Liver (tissue), 9 donors: ENCODE data around the gene COQ9. TPM values are rescaled to one million over a fixed set of nuclear protein-coding genes. Genes with fewer than 3 reads are reported as not detected.

ENCODE experiments used
- DNase-seq: peaks from one replicate; pipeline ENCODE4 v3.0.0-alpha.2; 2017; ENCODE audit warnings: low spot score
- H3K27ac ChIP-seq, 2 donors: one replicate each; pipeline ENCODE4 v1.7.0; 2013; ENCODE audit warnings: inconsistent platforms in 2 of 2, low read length in 2 of 2, control low read depth in 1 of 2, low read depth in 1 of 2, mild to moderate bottlenecking in 1 of 2
- H3K27me3 ChIP-seq, 4 donors: one replicate each; pipeline versions ENCODE4 v1.6.1 to v1.7.0; 2013; ENCODE audit warnings: low read length in 3 of 4, inconsistent platforms in 1 of 4, mild to moderate bottlenecking in 1 of 4, moderate library complexity in 1 of 4; ENCODE audit not compliant: control insufficient read depth in 4 of 4, insufficient read depth in 4 of 4
- H3K36me3 ChIP-seq, 4 donors: one replicate each; pipeline versions ENCODE4 v1.6.1 to v1.7.0; 2013; ENCODE audit warnings: low read length in 3 of 4, mild to moderate bottlenecking in 3 of 4, low read depth in 1 of 4, moderate library complexity in 1 of 4; ENCODE audit not compliant: control insufficient read depth in 4 of 4, insufficient read depth in 3 of 4
- H3K4me1 ChIP-seq, 4 donors: one replicate each; pipeline versions ENCODE4 v1.6.1 to v1.7.0; 2013; ENCODE audit warnings: low read length in 3 of 4, mild to moderate bottlenecking in 3 of 4, moderate library complexity in 1 of 4; ENCODE audit not compliant: control insufficient read depth in 4 of 4, insufficient read depth in 4 of 4
- H3K4me3 ChIP-seq, 3 donors: one replicate each; pipeline versions ENCODE4 v1.6.1 to v1.7.0; 2013; ENCODE audit warnings: low read length in 3 of 3, control low read depth in 1 of 3, low read depth in 1 of 3, mild to moderate bottlenecking in 1 of 3
- H3K9ac ChIP-seq, 2 donors: one replicate each; pipeline ENCODE4 v1.7.0; 2013; ENCODE audit warnings: low read length in 2 of 2, mild to moderate bottlenecking in 2 of 2, moderate library complexity in 2 of 2, control low read depth in 1 of 2, low read depth in 1 of 2
- H3K9me3 ChIP-seq, 4 donors: one replicate each; pipeline versions ENCODE4 v1.6.1 to v1.7.0; 2013; ENCODE audit warnings: low read length in 3 of 4; ENCODE audit not compliant: control insufficient read depth in 4 of 4
- EGR1 ChIP-seq, 2 donors: IDR thresholded peaks; 2 replicates each; pipeline ENCODE4 v1.6.1; 2016 to 2018; ENCODE audit warnings: antibody characterized with exemption in 2 of 2, low read depth in 2 of 2
- FOXA1 ChIP-seq: IDR thresholded peaks from 2 replicates; pipeline ENCODE4 v1.6.1; 2016; ENCODE audit warnings: antibody characterized with exemption
- GABPA ChIP-seq, 2 donors: IDR thresholded peaks in 1 of 2; conservative IDR thresholded peaks in 1 of 2; 2 replicates each; pipeline ENCODE4 v1.6.1; 2016; ENCODE audit warnings: antibody characterized with exemption in 2 of 2, mild to moderate bottlenecking in 1 of 2, moderate library complexity in 1 of 2
- HNF4A ChIP-seq, 2 donors: conservative IDR thresholded peaks; 2 replicates each; pipeline ENCODE4 v1.6.1; 2016; ENCODE audit warnings: antibody characterized with exemption in 2 of 2, mild to moderate bottlenecking in 2 of 2
- HNF4G ChIP-seq: IDR thresholded peaks from 2 replicates; pipeline ENCODE4 v1.6.1; 2016; ENCODE audit warnings: antibody characterized with exemption
- JUND ChIP-seq, 2 donors: IDR thresholded peaks; 2 replicates each; pipeline ENCODE4 v1.6.1; 2016; ENCODE audit warnings: antibody characterized with exemption in 2 of 2
- NR2F2 ChIP-seq: IDR thresholded peaks from 2 replicates; pipeline ENCODE4 v1.6.1; 2016; ENCODE audit warnings: antibody characterized with exemption
- RAD21 ChIP-seq, 2 donors: IDR thresholded peaks; 2 replicates each; pipeline ENCODE4 v1.6.1; 2016; ENCODE audit warnings: antibody characterized with exemption in 2 of 2, mild to moderate bottlenecking in 2 of 2
- RXRA ChIP-seq, 2 donors: IDR thresholded peaks; 2 replicates each; pipeline ENCODE4 v1.6.1; 2017 to 2018; ENCODE audit warnings: antibody characterized with exemption in 2 of 2, mild to moderate bottlenecking in 1 of 2
- SP1 ChIP-seq: IDR thresholded peaks from 2 replicates; pipeline ENCODE4 v1.6.1; 2018; ENCODE audit warnings: antibody characterized with exemption, mild to moderate bottlenecking
- TAF1 ChIP-seq: conservative IDR thresholded peaks from 2 replicates; pipeline ENCODE4 v1.6.1; 2016; ENCODE audit warnings: antibody characterized with exemption, mild to moderate bottlenecking
- YY1 ChIP-seq: IDR thresholded peaks from 2 replicates; pipeline ENCODE4 v1.6.1; 2016; ENCODE audit warnings: antibody characterized with exemption, mild to moderate bottlenecking
- WGBS: extraction: QIAGEN DNeasy Blood & Tissue Kit; methylation state at CpG from one replicate; pipeline ENCODE4 v1.1.7; 2013; 5-methylcytosine and 5-hydroxymethylcytosine counted together
- polyA plus RNA-seq, 2 donors: library from polyadenylated mRNA; stranded (reverse) in 1 of 2; unstranded in 1 of 2; fragments of 200-250 nt in 1 of 2; fragments of >200 nt in 1 of 2; fragmentation: Nextera tagmentation in 1 of 2; extraction: Ambion mirVana in 1 of 2; gene quantifications; one replicate each; pipeline versions ENCODE4 v1.2.1 to v1.2.3, GENCODE V29; 2013 to 2015
- total RNA-seq, 2 donors: library from RNA; depleted of rRNA; stranded (reverse); fragments of >200 nt; gene quantifications; one replicate each; pipeline ENCODE4 v1.2.3, GENCODE V29; 2014
- TF ChIP-seq, protein P1 (sequence below): IDR thresholded peaks from 2 replicates; pipeline ENCODE4 v1.6.1; 2016; ENCODE audit warnings: antibody characterized with exemption
- TF ChIP-seq, protein P2 (sequence below): IDR thresholded peaks from 2 replicates; pipeline ENCODE4 v1.6.1; 2016; ENCODE audit warnings: antibody characterized with exemption, mild to moderate bottlenecking
- TF ChIP-seq, protein P3 (sequence below): IDR thresholded peaks from 2 replicates; pipeline ENCODE4 v1.6.1; 2016; ENCODE audit warnings: antibody characterized with exemption
- donor health status: healthy.
- donor health status: healthy.
- donor health status: healthy.
- donor health status: healthy.
- donor health status: healthy.

The COQ9 gene
- total and polyA plus RNA-seq, 4 donors, result 21.0 to 81.5 (median 58.0) TPM

DNA sequence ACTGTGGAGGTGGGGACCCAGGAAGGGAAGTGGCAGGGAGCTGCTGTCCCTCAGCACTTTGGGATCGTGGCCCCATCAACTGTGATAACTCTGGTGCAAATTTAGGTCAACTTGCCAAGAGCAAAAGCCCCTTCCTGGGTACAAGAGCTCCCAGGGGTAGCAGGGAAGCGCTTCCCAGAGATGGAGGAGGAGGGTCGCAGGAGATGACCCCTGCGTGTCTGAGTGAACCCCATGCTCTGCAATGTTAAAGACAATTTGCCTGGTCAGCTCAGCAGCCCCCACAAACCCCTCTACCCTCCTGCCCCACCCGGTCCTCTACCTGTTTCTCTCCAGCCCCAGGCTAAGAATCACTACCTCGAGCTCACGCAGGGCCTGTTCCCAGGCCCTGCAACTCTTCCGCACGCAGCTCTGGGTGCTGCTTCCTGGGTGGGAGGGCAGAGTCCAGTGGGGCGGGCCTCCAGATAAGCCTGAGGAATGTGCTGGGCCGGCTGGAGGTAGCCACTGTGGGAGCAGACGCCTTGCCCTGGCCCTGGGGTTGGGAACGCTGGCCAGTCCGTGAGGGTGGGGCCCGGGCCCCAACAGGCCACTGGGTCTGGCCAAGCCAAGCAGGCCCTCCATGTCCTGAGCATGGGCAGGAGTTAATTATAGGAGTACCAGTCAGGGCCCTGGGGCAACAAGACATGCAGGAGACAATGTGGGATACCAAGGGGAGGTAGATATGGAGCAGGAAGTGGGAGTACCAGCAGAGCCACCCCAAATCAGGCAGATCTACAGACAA, 32.9 kb downstream of the COQ9 start:
- peak overlapping the region in 1 of 2 donors; percentile 36 for H3K9ac ChIP-seq
- H3K27me3 ChIP-seq, result no peaks in the 10 kb centered on the region
- H3K9me3 ChIP-seq, result no peaks in the 10 kb centered on the region
- 27% methylated on average over 15 of the region's 15 CpGs for WGBS
- H3K27ac ChIP-seq, result peak overlapping the region; percentile 27 to 68
- TF ChIP-seq YY1 (peak; percentile 62), GABPA (IDR thresholded peaks at IDR 0.05 in 1 of 2, conservative IDR thresholded peaks at IDR 0.05 in 1 of 2) (peak in 1 of 2 donors; percentile 9), TAF1 (no peak), RXRA (IDR thresholded peaks at IDR 0.05) (peak; percentile 65 to 72), JUND (IDR thresholded peaks at IDR 0.05) (peak in 1 of 2 donors; percentile 51), HNF4A (conservative IDR thresholded peaks at IDR 0.05) (peak; percentile 93 to 94), SP1 (peak; percentile 95), RAD21 (IDR thresholded peaks at IDR 0.05) (peak in 1 of 2 donors; percentile 31), FOXA1 (no peak), HNF4G (peak; percentile 89), NR2F2 (peak; percentile 30)
- TF ChIP-seq, protein P1, sequence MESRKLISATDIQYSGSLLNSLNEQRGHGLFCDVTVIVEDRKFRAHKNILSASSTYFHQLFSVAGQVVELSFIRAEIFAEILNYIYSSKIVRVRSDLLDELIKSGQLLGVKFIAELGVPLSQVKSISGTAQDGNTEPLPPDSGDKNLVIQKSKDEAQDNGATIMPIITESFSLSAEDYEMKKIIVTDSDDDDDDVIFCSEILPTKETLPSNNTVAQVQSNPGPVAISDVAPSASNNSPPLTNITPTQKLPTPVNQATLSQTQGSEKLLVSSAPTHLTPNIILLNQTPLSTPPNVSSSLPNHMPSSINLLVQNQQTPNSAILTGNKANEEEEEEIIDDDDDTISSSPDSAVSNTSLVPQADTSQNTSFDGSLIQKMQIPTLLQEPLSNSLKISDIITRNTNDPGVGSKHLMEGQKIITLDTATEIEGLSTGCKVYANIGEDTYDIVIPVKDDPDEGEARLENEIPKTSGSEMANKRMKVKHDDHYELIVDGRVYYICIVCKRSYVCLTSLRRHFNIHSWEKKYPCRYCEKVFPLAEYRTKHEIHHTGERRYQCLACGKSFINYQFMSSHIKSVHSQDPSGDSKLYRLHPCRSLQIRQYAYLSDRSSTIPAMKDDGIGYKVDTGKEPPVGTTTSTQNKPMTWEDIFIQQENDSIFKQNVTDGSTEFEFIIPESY, result no peak
- TF ChIP-seq, protein P2, sequence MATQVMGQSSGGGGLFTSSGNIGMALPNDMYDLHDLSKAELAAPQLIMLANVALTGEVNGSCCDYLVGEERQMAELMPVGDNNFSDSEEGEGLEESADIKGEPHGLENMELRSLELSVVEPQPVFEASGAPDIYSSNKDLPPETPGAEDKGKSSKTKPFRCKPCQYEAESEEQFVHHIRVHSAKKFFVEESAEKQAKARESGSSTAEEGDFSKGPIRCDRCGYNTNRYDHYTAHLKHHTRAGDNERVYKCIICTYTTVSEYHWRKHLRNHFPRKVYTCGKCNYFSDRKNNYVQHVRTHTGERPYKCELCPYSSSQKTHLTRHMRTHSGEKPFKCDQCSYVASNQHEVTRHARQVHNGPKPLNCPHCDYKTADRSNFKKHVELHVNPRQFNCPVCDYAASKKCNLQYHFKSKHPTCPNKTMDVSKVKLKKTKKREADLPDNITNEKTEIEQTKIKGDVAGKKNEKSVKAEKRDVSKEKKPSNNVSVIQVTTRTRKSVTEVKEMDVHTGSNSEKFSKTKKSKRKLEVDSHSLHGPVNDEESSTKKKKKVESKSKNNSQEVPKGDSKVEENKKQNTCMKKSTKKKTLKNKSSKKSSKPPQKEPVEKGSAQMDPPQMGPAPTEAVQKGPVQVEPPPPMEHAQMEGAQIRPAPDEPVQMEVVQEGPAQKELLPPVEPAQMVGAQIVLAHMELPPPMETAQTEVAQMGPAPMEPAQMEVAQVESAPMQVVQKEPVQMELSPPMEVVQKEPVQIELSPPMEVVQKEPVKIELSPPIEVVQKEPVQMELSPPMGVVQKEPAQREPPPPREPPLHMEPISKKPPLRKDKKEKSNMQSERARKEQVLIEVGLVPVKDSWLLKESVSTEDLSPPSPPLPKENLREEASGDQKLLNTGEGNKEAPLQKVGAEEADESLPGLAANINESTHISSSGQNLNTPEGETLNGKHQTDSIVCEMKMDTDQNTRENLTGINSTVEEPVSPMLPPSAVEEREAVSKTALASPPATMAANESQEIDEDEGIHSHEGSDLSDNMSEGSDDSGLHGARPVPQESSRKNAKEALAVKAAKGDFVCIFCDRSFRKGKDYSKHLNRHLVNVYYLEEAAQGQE, result peak; percentile 62
- TF ChIP-seq, protein P3, sequence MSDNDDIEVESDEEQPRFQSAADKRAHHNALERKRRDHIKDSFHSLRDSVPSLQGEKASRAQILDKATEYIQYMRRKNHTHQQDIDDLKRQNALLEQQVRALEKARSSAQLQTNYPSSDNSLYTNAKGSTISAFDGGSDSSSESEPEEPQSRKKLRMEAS, result no peak
- peaks cover 24 to 52% (median 36%) of the 10 kb centered on the region in 4 donors for H3K4me1 ChIP-seq
- peak overlapping the region; percentile 11 to 24 (median 22) for H3K4me3 ChIP-seq
- peaks cover 0 to 2% (median 0%) of the 10 kb centered on the region in 4 donors for H3K36me3 ChIP-seq
- DNase-seq, result peak; percentile 54

DNA sequence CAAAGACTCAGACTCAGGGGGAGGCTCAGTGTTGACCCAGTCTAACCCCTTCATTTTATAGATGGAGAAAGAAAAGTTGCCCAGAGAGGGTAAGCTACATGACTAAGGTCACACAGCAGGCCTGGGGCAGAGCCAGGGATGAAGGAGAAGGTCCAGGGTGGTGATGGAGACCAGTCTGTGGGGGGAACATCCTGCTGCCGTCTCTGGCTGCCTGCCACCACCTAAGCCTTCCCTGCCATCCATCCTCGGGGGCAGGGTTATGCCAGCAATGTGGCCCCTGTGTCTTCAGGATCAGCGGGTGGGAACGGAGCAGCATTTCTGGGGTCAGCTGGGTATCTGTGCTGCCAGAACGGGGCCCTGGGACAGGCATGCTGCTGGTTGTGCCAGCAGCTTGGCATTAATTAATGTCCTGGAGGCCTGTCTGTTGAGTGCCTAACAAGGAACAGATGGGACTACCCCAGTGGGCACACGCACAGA, 33.5 kb downstream of the COQ9 start:
- Histone ChIP-seq H3K9ac (no peak overlapping the region), H3K27ac (peak overlapping the region in 1 of 2 donors; percentile 68)

More for the DNA sequence above, 33.5 kb downstream of the COQ9 start:
- TF ChIP-seq, protein P2, result no peak
- no peak for TF ChIP-seq HNF4G
- TF ChIP-seq FOXA1, result no peak
- TF ChIP-seq EGR1 (IDR thresholded peaks at IDR 0.05; ENCODE audit: low read depth in 2 of 2), result no peak
- no peak for DNase-seq
- WGBS, result 76% methylated on average over 6 of the region's 6 CpGs
- no peak overlapping the region for H3K4me3 ChIP-seq
- no peaks in the 10 kb centered on the region for H3K9me3 ChIP-seq
- H3K4me1 ChIP-seq, result peaks cover 26 to 57% (median 41%) of the 10 kb centered on the region in 4 donors
- no peaks in the 10 kb centered on the region for H3K36me3 ChIP-seq
- no peaks in the 10 kb centered on the region for H3K27me3 ChIP-seq
